ENCODE measurements around the gene SLC16A5.

The SLC16A5 gene

DNA sequence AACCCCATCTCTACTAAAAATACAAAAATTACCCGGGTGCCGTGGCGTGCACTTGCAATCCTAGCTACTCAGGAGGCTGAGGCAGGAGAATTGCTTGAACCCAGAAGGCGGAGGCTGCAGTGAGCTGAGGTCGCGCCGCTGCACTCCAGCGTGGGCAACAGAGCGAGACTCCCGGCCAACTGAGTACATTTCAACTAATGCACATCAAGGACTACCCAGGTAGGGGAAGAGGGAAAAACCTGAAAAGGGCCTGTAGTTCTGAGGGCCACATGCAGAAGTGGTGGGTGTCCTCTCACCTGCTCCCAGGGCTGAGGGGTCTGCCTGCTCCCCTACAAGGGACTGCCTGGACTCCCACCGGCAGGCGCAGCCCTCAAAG lies 584 bp upstream of the SLC16A5 start:
- DNase-seq = no peak

DNA sequence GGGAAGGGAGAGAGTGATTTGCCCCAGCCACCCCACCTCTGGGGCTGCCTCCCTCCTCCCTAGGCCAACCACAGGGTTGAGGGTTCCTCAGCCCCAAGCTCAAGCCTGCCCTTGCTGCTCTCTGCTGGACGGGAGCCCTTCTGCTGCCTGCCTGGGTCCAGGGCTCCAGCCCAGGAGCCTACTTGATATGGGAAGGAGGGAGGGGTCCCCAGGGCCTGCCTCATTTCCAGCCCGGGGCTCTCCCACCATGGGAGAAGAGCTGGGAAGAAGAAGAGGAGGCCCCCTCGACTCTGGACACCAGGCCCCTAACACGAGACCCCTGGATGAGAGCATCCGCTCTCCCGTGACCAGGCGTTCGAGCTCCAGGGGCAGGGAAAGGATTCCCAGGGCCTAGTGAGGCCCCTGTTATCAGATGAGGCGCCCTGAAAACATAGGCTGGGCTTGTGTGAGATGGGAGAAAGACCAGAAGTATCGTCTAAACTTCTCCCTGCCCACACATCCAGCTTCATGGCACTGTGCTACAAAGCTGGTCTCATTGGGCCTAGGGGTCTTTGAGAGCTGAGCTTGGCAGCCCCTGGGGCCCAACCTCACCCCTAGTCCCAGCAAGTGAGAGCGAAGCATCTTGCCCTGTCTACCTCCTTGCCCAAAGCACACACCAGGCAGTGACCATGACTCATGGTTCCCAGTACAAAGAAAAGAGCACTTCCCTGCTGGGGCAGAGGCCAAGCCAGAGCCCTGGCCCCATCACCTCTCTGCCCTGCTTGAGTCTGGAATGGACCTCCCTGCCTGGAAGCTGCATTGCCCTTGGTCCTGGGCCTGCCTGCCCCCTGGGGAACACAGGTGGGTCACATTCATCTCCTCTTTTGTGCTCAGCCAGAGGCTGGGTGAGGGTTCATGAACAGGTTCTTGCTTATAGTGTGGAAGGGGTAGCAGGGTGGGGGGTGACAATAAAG lies 987 bp downstream of the SLC16A5 start:
- peak; percentile 70 to 81 (median 80) for DNase-seq

DNA sequence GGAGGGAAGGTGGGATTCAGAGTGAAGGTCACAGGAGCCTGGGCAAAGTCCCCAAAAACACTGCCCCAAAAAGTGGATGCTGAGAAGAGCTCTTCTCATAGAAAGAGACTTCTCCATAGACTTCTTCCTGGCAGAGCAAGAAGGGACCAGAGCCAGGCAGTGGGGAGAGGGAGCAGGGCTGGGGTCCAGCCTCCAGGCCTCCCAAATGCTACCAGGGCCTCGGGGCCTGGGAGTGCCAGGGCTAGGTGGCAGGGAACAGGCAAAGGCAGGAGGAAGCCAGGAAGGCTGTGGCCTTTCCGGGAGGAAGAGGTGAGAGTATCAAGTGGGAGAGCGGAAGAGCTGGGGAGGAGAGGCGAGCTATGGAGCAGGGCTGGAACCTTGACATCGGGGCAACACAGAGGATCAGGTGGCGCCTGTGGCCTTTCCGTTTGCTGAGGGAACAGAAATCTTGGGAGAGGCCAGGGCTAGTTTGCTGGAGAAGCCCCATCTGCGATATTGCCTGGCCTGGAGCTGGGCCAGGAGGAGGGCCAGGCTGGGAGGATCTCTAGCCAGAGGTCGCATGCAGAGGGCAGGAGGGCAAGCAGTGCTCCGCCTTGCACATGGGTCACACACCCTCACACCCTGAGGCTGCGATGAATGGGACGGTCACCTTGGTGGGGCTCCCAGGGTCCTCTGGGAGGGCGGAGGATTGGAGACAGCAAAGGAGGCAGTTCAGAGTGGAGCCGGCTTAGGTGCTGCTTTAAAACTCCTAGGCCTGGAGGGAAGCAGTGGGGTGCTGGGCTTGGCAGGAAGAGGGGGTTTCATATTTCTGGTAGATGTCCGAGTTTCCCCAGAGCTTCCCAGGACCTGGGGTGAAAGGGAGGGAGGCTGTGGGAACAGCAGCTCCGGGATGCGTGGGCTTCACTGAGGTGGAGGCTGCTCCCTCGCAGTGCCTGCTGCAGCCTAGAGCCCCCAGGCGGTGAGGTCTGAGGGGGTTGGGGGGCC lies 3.4 kb downstream of the SLC16A5 start:
- DNase-seq = no peak

DNA sequence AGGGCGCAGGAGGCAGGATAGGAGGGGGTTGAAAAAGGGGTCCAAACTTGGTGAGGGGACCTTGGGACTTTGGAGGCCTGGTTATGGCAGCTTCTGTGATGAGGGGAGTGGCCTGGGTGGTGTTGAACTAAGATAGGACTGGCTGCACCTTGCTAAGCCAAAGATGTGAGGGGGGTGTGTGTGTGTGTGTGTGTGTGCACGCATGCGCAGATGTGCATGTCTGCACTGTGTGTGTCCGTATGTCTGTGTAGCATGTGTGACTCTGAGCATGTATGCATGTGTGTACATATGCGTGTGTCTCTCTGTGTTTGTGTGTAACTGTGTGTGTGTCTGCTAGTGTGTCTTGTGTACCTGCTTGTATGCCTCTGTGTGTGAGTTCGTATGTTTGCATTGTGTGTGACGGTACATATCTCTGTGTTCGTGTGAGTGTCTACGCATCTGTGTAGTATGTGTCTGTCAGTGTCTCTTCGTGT lies 4.1 kb downstream of the SLC16A5 start:
- DNase-seq = no peak

DNA sequence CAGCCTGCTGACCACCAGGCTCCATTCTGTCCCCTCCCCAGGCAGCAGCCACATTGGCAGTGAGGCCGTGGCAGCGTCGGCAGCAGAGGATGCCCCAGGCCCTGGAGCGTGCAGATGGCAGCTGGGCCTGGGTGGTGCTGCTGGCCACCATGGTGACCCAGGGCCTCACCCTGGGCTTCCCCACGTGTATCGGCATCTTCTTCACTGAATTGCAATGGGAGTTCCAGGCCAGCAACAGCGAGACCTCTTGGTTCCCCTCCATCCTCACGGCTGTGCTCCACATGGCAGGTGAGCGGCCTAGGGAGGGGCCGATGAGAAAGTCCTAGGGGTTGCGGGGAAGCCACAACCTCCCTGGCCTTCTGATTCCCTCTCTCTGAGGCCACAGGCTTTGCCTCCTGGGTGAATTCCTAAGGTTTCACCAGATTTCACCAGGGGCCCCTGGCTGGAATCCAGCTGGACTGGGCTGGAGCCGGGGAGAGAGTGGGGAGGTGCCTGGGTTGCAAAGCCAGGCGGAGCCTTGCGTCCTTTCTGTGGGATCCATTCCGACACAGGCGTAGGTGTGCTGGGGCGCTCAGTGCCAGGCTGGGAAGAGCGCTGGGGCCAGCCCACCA lies 5.9 kb downstream of the SLC16A5 start:
- DNase-seq = no peak

DNA sequence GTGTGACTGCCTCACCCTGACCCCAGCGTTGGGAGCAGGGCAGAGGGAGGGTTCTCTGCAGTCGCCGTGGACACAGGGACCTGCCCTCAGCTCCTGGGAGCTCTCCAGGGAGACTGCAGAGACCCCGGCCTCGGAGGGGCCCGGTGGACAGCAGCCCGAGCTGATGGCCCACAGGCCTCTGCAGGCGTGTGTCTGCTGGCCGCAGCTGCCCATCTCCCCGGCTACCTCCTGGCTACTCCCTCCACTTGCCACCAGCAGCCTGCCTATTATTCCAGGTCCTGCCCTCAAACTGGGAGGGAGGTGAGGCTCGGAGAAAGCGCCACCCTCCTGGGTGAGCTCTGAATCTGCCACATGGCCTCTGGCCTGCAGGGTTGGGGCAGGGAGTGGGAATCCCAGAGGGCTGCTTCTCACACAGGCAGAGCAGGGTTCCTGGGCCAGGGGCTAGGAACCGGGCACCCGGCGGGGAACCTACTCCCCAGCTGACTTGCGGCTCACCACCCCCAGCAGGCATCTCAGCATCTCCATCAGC lies 7.2 kb downstream of the SLC16A5 start:
- DNase-seq = no peak

DNA sequence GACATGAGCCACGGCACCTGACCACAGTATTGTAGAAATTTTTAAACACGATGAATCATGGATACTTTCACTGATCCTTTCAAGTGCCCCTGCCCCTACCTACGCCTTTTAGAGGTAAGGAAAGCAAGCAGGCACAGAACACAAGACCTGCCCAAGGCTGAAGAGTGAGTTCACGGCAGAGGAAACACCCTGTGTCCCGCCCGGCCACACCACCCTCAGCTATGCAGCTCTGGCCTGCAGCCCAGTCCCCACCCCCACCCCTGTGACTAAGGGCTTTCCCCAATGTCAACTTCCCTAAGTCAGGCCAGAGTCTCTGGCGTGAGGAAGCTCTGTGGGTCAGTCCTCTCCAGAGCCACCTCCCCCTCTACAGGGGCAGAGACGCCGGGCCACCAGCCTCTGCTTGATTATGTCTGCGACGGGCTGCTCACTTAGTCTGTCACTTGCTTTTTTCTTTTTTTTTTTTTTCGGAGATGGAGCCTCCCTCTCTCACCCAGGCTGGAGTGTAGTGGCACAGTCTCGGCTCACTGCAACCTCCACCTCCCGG lies 8.4 kb downstream of the SLC16A5 start:
- DNase-seq = peak; percentile 92 to 96 (median 95)

DNA sequence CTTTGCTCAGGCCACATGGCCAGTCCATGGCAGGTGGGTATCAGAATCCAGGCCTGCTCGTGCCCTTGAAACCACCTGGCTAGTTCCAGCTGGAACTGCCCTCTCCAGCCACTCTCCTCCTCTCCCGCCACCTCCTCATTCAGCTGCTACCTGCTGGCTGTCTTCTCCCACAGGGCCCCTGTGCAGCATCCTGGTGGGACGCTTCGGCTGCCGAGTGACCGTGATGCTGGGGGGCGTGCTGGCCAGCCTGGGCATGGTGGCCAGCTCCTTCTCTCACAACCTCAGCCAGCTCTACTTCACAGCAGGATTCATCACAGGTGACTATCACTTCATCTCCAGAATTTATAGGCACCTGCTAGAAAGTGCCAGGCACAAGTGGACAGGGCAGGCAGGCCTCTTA lies 10.1 kb downstream of the SLC16A5 start:
- DNase-seq = no peak

DNA sequence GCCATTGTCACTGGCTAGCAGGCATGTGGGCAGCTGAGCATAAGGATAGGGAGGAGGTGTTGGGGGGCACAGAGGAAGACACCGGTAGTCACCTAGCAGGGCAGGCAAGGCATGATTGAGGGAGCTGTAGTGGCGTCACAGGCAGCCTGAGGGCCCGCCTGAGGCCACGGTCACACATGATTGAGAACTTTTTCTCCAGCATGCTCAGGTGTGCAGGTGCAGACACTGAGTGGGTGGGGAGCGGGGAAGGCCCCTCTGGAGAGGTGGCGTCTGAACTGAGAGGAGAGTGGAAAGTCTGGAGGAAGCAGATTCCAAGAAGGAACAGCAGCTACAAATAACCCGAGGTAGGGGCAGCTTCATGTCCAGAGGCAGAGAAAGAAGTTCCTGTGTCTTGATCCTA lies 11.1 kb downstream of the SLC16A5 start:
- no peak for DNase-seq

DNA sequence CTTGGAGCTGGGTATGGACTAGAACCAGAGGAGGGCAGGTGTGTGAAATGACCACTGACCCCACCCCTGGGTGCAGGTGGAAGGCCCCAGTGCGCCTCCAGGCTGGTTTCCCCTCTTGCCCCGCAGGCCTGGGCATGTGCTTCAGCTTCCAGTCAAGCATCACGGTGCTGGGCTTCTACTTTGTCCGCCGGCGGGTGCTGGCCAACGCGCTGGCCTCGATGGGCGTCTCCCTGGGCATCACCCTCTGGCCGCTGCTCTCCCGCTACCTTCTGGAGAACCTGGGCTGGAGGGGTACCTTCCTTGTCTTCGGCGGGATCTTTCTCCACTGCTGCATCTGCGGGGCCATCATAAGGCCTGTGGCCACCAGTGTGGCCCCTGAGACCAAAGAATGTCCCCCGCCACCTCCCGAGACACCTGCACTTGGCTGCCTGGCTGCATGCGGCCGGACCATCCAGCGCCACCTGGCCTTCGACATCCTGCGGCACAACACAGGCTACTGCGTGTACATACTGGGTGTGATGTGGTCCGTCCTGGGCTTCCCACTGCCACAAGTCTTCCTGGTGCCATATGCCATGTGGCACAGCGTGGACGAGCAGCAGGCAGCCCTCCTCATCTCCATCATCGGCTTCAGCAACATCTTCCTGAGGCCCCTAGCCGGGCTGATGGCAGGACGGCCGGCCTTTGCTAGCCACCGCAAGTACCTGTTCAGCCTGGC lies 12.3 kb downstream of the SLC16A5 start:
- DNase-seq = no peak

DNA sequence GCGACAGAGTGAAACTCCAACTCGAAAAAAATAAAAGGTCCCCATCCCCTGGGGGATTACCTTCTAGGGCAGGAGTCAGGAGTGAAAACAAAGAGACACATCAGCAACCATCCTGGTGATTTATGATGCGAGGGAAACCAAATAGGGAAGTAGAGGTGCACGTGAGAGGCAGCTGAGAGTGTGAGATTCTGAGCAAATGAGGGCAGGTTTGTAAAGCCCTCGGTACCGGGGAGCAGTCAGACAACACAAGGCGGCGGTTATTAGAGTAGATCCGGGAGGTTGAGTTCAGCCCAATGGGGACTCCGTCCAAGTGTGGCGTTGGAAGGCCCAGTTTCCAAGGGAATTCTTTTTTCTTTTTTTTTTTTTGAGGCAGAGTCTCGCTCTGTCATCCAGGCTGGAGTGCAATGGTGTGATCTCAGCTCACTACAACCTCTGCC lies 14.6 kb downstream of the SLC16A5 start:
- DNase-seq = peak; percentile 75 to 85 (median 80)

DNA sequence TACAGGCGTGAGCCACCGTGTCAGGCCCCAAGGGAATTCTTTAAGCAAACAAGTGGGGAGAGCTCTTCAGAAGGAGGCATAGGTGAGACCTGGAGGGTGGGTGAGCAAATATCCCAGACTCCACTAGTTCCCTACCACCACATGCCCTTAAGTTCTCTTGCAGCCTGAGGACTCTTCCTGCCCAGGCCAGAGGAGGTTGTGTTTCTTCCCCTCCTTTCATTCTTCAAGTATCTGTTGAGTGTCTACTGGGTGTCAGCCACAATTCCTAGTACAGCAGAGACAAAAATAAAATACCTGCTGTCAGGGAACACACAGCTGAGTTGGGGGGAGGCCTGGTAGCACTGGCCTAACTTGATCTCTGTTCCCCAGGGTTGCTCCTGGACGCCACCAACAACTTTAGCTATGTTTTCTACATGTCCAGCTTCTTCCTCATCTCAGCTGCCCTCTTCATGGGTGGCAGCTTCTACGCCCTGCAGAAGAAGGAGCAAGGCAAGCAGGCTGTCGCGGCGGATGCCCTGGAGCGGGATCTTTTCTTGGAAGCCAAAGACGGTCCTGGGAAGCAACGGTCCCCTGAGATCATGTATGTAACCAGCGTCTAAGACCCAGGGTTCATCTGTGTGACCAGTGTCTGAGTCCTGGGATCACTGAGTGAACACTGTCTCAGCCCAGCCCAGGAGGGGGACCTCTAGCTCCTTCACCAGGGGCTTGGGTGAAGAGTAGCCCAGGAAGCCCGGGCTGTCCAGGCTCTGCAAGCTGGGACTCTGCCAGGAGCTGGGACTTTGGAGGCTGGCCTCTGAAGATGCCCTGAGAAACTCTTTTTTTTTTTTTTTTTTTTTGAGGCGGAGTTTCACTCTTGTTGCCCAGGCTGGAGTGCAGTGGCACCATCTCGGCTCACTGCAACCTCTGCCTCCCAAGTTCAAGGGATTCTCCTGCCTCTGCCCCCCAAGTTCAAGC lies 16.1 kb downstream of the SLC16A5 start:
- no peak for DNase-seq

DNA sequence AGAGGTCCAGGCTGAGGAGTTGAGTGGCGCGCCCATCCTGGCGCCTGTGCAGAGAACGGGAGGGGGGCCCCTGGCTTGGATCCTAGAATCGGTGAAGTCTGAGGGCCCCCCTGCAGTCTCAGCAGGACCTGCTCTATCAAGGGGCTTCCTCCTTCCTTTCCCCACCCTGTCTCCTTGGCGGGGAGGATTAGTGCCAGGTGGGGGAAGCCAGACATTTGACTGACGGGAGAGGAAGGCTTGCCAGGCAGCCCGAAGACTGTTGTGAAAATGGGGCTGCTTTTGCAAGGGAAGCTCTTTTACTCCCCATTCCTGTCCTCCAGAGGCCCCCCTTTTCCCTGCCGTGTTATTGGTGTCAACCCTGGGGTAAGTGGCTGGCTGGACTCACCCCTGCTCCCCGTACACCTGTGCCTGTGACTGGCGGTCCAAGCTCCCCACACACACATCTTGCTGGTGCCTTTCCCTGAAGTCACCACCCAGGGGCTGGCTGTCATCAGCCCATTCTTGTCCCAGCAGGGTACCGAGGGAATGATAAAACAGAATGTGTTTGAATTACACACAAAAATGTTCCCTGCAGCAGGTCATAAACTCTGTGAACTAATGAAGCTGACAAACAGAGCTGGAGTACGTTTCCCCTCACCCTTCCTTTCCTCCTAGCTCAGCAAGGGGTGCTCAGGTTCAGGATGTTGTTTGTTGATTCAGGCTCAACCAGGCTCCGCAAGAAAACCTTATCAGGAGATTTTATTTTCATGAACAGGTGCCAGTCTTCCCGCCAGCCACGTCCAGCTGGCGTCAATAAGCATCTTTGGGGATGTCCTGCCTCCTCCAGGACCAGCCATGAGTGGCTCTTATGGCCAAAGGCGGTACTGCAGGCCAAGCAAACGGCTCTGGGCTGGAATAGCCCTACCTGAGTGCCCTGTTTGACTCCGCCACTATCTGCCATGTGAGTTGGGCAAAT lies 17.6 kb downstream of the SLC16A5 start:
- peak; percentile 37 to 67 (median 56) for DNase-seq

DNA sequence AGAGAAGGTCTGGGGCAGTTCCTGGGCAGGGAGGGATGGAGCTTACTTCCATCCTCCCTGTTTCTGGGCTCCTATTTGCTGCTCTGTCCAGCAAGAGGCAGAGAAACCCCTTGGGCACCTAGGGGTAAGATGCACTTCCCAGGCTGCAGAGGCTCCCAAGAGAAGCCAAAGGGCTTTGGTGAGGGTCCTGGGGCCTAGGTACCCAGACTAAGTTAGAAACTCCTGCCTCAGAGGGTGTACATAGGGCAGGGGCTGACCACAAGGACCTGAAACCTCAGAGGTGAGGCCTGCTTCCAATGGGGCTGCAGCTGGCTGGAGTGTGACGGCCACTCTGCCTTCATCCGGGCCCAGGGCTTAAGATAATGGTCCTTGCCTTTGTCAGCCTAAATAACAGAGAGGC lies 20.4 kb downstream of the SLC16A5 start:
- no peak for DNase-seq

DNA sequence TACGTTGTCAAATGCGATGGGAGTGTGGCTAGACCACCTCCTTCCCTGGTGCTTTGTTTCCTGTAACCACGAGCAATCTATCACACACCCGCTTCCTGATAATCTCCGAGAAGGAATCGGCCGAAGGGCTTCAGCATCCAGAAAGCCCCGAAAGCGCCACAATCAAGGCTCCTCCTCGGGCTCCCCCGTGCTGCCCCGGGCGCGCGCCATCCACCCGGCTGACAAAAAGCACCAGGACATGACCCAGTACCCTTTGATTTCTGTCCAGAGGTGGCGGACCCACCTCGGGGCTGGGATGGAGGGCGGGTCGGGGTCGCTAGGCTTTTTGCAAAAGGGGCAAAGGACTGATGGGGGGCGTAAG lies 21.3 kb downstream of the SLC16A5 start:
- DNase-seq = no peak

DNA sequence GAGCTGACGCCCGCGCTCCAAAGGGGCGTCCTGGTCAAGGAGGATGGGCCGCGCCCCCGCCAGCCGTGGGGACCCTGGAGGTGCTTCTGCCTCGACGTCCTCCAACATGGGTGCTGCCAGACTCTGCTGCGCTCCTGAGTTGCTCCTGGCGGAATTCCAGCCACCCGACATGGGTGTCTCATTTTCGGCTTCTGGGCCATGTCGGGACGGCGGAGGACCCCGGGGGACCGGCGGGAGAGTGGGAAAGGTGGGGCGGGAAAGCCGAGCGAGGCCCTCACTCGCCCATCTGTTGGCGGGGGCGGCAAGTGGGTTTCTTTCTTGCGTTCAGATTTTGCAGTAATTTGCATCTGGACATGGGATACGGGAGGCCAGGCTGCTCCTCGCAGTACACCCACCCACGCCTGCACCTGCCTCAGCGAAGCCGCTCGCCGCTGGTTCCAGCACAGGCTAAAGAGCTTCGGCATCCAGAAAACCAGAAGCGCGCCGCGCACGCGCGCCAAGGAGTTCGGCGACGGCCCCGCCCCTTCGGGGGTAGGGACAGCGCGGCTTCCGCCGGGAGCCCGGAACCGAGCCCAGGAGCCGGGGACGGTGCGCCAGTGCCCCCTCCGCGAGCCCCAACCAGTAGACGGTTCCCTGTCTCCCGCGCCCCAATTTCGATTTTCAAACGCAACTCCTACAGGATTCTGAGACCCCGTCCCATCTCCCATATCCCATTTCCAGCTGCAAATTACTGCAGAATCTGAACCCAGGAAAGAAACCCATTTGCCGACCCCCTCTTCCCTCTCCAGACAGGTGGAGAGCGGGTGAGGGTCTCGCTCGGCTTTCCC lies 21.9 kb downstream of the SLC16A5 start, which contains the start of gene ARMC7:
TSS of gene ARMC7 (plus strand) at position 563 of the 827 bp plus-strand sequence. CDS start 320 bp downstream, outside the sequence.
- DNase-seq = peak; percentile 93 to 97 (median 96)

DNA sequence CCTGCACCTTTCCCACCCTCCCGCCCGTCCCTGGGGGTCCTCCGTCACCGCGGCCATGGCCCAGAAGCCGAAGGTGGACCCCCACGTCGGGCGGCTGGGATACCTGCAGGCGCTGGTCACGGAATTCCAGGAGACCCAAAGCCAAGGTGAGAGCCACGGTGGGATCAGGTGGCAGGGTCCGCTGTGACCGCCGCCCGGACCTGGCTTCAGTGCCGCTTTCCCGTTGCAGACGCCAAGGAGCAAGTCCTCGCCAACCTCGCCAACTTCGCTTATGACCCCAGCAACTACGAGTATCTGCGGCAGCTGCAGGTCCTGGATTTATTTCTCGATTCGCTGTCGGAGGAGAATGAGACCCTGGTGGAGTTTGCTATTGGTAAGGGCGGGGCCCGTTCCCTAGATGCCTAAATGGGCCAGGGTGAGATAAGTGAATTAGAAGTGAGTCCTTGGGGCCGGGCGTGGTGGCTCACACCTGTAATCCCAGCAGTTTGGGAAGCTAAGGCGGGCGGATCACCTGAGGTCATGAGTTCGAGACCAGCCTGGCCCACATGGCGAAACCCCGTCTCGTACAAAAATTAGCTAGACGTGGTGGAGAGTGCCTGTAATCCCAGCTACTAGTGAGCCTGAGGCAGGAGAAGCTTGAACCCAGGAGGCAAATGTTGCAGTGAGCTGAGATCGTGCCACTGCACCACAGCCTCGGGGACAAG lies 22.6 kb downstream of the SLC16A5 start:
- DNase-seq = peak in 3 of 4 experiments; percentile 29 to 55 (median 48)
